IPS-18a (cell line): ENCODE measurements around the gene PLK2.

Experiments
- H3K27ac ChIP-seq: one replicate; pipeline ENCODE4 v1.5.1; 2013; ENCODE audit warnings: low read length
- H3K27me3 ChIP-seq: one replicate; pipeline ENCODE4 v1.6.1; 2013; ENCODE audit warnings: mild to moderate bottlenecking, low read length; ENCODE audit not compliant: control insufficient read depth, insufficient read depth
- H3K36me3 ChIP-seq: one replicate; pipeline ENCODE4 v1.6.1; 2013; ENCODE audit warnings: low read depth, low read length; ENCODE audit not compliant: control insufficient read depth
- H3K4me1 ChIP-seq: one replicate; pipeline ENCODE4 v1.6.1; 2013; ENCODE audit warnings: low read depth, low read length; ENCODE audit not compliant: control insufficient read depth
- H3K4me3 ChIP-seq: one replicate; pipeline ENCODE4 v1.5.1; 2013; ENCODE audit warnings: low read length
- H3K9ac ChIP-seq: one replicate; pipeline ENCODE4 v1.6.1; 2013; ENCODE audit warnings: mild to moderate bottlenecking, low read length, moderate library complexity
- H3K9me3 ChIP-seq: one replicate; pipeline ENCODE4 v1.6.1; 2013; ENCODE audit warnings: low read depth, low read length; ENCODE audit not compliant: control insufficient read depth

Gene PLK2

GRCh38 chr5:58404734-58405133 is 55.2 kb downstream of the PLK2 start:
- no peaks in the 10 kb centered on the region for H3K27me3 ChIP-seq
- peaks cover 23% of the 10 kb centered on the region for H3K4me1 ChIP-seq
- H3K4me3 ChIP-seq, result no peak overlapping the region
- no peaks in the 10 kb centered on the region for H3K9me3 ChIP-seq
- no peak overlapping the region for H3K9ac ChIP-seq
- no peaks in the 10 kb centered on the region for H3K36me3 ChIP-seq
- no peak overlapping the region for H3K27ac ChIP-seq
